GM21529 (cell line): Measurements from ENCODE around the gene SAP30BP.

Experiments
- ATAC-seq: cut with Tn5 transposase; IDR thresholded peaks from one replicate; pipeline ENCODE4 v1.9.1; 2021; ENCODE audit not compliant: unreplicated experiment

Gene SAP30BP

DNA sequence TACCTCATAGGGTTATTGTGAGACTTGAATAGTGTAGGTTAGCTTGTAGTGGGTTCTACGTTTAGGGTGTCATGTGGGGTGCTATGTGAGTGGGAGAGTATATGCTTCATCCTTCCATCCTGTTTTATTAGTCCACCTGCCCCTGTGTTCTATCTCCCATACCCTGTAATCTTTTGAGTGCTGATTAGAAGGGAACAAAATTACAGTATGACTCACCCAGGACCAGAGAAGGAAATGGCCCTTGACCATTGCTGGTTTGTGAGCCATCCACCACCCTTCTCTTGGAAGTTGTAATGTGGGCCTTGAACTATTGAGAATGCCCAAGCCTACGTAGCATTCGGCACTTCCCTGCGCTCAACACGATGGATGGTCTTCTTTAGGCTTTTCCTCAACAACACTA lies 17.1 kb downstream of the SAP30BP start:
- ATAC-seq: no peak

DNA sequence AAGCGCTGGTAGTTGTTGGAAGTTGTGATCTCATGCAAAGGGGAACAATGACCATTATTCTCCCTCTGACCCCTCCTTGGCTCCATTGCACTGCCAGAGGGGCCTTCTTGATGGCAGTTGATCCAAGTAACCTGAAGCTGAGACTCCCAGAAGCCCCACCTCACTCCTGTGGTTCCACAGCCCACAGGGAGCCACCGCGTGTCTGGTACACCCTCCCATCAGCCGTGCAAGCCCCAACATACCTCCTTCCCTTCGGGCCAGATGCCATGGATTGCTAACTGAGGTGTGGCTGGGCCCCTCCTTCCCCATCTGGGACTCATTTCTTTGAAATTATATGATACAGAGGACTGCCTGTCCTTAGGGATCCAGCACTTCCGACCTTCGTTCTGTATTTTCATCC lies 17.8 kb downstream of the SAP30BP start:
- no peak for ATAC-seq

DNA sequence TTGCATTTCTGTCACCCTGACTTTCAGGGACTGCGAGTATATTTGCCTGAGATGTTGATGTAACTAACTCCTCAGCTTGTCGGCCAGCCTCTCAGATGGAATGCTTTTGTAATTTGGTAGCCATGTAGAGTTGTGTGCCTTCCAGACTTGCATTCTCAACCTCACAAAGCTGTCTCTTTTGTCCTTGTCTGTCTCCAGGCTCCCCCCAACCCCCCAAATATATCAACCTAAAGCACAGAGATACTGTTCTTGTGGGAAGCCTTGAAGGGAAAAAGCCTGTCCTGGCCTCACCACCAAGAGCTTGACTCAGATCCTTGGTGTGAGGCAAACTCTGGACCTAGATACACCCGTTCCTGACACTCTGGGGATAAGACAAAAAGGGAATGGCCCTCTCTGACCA lies 18.4 kb downstream of the SAP30BP start:
- ATAC-seq: no peak

DNA sequence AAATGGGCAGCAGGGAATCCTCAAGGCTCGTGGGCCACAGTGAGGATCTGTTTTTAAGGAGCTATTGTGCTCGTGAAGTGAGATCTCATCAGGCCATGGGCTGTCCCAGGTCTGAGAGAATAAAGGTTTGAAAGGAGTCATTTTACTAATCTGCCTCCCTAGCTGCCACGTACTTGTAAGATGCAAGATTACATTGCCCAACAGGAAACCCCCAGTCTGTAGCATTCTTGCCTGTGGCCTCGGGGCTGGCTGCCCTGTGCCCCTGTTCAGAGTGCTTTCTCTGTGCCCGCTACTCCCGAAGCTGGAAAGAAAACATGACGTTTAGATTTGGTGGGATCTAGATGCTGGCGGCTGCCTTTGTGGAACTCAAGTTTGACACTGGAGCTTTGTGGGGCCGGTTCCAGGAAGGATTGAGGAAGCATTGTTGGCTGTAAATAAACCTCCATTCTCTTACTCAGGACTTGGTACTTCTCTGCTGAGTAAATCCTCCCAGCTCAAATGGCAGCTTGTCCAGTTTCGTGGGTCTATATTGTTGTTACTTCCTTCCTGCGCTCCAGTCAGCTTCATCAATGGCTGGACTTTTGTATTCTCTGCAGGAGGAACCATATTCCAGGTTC lies 21.2 kb downstream of the SAP30BP start:
- ATAC-seq: no peak

DNA sequence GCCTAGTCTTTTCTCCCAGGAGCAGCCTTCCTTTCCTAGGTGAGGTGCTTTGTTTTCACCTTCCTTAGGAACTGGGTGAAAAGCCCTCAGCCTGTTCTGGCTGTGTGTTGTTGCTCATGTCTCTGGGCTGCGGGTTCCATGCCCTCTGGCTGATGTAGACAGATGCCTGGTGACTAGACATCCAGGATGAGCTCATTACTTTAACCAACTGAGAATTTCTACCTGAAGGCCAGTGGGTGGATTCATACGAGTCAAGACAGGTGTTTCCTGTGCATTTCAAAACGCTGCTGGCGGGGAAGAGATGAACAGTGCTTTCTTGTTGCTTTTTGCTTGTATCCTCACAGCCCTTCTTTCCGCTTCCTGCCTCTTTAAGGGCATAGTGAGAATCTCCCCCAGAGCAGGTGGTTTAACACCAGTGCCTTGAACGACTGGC lies 22.3 kb downstream of the SAP30BP start:
- no peak for ATAC-seq

DNA sequence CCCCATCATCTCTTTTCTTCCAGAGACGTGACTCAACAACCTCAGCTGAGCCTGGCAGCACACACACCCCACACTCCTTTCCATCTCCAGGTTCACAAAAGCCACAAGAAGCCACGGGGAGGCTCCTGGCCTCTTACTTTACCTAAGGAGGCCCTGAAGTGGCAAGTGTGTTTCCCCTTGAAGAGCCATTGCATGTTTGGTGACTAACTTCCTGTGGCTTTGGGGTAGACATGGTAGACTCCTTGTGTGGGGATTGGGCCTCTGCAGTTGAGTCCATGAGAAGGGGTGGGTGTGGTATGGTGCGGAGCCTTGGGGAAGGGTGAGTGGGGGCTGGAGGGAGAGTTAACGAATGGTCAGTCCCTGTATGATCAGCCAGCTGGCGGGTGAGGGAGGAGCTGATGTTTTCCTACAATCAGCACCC lies 24.2 kb downstream of the SAP30BP start:
- ATAC-seq: no peak

DNA sequence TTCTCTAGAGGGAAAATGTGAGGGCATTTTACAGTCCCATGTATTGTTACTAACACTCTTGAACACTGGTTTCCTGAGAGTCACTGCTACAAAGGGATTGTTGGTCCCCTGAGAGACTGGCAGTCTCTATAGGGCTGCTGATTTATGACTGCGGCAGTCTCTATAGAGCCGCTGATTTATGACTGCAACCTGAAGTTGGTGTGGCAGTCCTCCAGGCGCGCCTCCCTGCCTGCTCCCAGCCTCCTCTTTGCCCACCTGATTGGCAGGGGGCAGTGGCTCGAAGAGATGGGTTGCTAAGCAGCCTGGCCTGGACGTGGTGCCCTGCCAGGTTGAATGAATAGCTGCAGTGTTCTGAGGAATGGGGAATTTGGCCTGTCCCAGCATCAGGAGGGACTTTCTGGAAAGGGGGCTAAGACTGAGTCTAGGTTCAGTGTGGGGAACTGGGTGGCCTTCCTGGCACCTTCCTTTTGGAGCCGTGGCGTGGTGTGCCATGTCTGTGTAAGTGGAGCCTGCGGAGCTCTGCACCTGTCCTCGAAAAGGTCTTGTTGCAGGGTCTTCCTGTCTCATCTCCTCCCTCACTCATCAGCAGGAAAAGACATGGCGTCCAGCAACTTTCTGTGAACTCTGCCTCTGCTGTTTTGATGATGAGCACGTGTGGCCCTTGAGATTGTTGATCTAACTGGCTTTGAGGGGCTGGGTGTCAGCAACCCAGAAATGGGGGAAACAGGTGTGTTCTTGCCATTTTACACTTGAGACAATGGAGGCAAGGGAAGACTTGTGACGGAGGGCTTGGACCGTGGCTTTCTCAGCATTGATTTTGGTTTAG lies 24.9 kb downstream of the SAP30BP start:
- ATAC-seq: no peak

DNA sequence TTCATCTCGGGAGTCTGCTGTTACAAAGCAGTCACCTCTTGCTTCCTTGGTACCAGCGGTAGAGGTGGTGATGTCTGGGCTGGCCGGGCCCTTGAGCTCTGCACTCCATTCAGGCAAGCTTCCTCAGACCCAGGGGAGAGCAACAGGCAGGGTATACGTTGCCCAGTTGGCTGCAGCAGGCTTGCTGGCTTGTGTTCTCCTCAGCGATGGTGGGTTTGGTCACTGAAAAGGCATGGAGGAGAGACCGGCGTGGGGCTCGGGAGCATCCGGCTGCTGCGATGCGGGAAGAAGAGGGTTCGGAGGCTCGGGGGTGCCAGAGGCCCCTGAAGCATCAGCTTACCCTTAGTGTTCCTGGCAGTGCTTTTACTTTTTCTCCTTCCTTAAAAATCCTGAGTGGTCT lies 25.8 kb downstream of the SAP30BP start:
- no peak for ATAC-seq

DNA sequence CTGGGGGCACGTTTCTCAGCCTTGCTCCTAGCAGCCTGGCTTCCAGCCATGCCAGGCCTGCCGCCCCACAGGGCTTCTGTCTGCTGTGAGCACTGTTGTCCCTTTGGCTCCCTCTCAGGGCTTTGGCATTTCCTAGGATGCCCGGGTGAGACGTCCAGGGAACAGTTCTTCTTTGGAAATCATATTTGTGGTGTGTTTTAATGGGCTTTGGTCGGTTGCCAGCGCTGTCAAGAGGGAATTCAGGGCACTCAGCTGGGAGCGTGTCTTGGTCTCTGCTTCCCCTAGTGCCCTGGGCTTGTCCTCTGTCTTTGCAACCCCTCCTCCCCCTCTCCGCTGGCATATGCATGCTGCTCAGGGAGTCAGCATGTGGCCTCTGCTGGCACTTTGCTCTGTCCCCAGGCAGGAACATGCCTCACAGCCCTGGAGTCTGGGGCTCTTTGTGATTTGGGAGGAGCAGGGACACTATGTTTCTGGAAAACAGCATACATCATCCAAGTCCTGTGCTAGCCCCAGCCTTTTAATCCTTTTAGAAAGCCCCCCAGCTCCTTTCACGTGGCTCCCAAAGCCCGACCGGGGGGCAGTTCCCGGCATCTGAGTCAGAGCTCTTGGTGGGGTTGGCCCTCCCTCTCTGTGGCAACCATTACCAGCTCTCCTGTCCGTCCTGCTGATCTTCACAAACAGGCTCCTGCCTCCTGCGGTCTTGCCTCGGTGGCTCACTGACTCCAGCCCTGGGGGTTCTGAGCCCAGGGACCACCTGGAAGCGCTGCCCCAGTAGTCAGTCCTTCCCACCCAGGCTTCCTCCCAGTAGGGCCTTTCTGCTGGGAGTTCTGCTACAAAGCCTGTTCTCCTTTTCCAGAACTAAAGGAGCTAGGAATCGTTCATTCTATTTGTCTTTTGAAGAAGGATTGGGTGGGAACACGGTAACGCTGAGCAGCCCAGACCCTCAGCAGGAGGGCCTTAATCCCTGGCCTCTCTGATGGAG lies 26.7 kb downstream of the SAP30BP start:
- no peak for ATAC-seq

DNA sequence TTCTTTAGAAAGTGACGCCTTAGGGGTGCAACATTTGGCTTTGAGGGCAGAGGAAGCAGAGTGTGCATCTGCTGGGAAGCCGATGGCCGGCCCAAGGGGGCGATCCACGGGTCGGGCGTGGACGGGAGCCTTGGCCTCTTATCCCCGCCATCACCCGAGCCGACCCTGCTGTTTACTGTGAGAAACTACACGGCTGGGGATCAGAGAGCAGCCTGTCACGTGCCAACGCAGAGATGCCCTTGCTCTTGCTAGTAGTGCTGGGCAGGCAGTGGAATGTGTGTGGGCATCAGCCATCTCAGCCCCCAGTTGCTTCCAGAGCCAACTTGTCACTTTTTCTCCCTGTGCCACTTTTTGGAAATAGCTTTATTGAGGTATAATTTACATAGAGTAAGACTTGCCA lies 27.4 kb downstream of the SAP30BP start:
- ATAC-seq: no peak

DNA sequence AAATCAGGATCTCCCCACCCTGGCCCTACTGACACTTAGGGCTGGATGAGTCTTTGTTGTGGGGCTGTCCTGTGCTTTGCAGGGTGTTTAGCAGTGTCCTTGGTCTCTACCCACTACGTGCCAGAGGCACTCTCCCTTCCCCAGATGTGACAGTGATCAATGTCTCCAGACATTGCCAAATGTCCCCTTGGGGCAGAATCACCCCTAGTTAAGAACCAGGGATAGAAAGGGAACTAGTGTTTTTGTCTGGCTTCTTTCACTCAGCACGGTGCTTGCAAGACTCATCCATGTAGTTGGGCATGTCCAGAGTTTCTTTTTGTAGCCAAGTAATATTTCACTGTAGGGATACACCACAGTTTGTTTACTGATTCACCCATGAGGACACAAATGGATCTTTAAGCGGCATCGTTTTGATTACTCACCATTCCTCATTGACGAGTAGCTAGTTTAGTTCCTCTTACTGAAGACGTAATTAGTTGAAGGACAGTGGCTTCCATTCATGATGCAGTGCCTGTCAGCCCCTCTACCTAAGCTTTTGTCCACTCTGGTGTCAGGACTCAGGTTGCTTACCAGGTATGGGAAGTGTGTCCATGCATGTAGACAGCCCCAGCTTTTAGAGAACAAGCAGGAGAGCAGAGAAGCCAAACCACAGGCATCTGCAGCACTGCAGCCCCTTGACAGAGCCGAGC lies 28.1 kb downstream of the SAP30BP start:
- ATAC-seq: no peak

DNA sequence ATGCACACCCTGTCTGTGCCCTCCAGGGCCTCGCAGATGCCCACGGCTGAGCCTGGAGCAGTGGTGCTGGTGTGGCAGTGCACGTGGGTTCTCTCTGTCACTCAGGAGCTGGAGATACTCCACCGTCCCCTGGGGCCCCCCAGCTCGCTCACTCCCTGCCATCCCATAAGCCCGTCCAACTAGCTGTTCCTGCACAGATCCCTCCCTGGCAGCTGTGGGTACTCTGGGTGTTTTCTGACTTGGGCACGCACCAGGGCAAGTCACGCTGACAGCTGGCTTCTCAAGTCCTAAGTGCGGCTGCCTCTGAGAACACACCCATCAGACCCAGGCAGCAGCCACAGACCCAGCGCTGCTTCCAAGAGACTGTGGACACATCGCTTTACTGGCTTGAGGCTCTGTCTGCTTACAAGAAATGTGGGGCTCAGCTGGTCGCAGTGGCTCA lies 28.7 kb downstream of the SAP30BP start:
- ATAC-seq: no peak

DNA sequence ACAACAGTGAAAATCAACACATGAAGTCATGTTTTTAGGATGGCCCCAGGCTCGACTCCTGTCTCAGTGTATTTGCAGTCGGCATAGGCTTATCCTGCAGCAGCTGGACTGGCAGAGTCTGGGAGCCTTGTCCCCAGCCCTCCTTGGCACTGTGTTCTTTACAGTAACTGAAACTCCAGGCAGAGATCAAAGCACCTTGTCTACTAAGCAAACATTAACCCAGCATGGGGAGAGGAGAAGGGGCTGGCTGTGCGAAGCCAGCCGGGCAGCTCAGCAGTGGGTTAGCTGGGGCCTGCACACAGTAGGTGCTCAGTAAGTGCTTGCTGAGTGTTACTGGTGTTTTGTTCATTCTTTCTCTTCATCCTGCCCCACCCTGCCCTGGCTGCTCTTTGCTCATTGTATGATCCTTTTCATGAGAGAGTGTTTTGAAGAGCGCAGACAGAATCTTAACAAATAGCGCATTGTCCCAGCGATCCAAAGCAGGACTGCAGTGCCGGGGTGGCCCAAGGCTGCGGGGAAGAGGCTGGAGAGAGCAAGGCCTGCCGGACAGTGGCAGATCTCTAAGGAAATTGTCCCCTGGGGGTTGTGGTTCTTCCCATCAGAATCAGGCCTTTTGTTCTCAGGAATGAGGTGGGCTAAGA lies 30.6 kb downstream of the SAP30BP start:
- ATAC-seq: no peak

DNA sequence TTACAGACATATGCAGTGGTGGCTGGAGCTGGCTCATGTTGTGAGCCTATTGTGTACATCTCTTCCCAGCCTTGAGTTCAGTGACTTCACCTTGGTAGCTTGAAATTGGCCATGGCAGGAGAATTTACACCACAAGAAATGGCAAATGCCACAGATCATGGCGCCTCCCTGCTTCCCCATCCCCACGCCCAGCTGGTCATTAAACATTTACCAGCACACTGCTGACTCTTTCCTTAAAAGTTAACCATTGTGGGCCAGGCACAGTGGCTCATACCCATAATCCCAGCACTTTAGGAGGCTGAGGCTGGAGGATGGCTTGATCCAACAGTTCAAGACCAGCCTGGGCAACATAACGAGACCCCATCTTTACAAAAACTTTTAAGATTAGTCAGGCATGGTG lies 31.5 kb downstream of the SAP30BP start:
- no peak for ATAC-seq

DNA sequence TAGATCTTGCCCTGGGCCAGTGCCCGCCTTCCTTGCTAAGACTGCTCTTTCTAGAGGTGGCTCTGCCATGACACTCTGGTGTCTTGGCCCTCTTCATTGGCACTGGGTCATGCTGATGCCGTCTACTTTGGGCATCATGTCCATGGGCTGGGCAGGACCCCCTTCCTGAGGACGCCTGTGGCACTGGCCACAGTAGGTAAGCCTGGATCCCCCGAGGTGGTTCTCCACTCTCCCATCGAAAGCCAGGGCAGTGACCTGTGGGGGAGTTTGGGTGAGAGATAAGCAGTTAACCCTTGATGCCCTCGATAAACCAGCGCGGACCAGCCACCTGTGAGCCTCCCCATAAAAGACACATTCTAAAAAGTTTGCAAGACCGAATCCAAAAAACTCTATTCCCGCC lies 34.1 kb downstream of the SAP30BP start:
- ATAC-seq: no peak

DNA sequence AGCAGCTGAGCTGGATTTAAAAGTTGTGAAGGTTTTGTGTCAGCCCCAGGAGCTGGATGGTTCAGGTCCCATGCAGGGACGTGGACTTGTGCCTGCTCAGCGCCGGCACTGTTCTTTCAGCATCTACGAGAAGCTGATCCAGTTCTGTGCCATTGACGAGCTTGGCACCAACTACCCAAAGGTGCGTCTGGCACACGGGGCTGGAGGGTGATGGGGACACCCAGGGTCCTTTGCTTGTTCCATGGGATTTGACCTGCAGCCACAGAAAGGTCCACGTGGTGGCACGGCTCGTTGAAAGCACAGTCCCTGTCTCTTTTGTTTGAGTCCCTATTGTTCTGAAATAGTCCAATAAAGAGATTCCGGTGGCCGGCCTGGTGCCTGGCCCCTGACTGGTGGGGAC lies 36.1 kb downstream of the SAP30BP start:
- ATAC-seq: no peak

DNA sequence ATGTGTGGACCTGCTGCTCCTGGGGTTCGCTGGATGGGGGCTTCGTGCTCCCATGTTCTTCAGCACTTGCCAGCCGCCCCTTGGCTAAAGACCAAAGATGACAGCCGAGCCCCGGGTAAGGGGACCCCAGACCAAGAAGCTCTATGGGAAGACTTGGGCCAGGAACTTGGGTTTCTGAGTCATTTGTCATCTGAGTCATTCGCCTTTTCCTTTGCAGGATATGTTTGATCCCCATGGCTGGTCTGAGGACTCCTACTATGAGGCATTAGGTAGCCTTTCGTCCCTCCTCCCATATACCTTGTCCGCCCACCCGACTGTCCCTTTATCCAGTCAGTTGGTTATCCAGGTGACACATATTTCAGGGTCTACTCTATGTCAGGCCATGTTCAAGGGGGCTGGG lies 36.5 kb downstream of the SAP30BP start:
- ATAC-seq: no peak

DNA sequence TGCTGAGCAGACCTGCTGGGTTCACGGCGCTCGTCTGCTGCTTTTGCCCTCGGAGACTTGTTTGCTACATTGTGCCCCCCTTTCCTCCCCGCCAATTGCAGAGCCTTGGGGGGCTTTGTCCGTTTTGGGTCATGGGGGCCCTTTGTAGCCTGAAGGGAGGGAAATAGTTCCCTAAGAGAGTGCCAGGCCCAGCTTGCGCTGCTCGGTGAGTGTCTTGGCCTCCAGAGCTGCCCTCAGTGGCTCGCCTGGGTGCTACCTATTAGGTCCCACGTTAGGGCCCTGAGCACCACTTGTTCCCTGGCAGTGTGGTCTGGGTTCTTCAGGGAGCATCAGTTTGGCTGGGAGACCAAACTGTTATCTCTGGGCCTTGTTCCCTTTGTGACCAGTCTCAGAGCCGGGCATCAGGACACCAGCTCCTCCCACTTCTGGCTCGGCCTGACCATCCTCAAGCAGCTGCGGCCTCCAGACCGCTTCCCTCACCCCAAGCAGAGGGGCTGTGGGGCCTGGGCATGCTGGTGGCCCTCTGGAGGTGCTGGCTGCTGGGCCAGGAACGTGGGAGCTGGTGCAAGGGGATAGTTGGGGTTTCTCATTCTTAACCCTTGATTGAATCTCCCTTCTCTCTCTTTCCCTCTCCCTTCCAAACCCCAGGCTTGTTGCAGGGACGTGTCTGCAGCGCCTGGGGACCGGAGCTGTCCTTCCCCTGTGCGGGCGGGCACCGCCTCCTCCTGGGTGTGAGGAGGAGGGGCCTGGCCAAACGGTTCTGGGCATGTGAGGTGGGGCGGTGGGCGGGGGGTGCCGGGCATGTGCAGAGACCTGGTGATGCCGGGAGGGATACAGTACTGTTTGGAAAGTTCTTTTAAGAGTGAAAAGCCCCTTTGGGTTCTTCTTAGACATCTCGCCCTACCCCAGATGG lies 38.1 kb downstream of the SAP30BP start:
- ATAC-seq: no peak

DNA sequence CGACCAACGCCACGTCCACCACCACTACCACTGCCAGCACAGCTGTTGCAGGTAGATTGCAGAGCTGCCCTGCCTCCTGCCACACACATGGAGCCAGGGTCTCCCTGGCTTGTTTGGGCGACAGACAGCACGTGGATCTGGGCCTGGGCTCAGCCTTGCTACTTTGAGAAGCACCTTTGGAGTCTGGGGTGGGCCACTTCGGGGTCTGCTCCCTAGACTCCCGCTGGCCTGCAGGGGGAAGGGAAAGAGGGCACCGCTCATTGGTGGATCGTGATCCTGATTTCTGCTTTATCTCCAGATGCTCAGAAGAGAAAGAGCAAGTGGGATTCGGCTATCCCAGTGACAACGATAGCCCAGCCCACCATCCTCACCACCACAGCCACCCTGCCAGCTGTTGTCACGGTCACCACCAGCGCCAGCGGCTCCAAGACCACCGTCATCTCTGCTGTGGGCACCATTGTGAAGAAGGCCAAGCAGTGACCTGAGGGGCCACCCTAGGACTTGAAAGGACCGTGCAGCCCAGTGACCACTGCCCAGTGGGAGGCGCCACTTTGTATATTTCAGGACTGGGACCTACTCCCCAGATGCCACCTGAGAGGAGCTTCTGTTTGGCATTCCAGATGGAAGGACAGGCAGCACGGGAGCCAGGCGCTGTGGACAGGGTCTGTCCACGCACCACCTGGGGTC lies 39.0 kb downstream of the SAP30BP start:
- no peak for ATAC-seq
